IPS DF 6.9 (cell line): ENCODE data around the gene SIAH2.
"Not testable (repeated sequence)": the region's sequence is repeated elsewhere in the genome, so short reads cannot be mapped to it uniquely, and the experiment has no call there.

Experiments
- DNase-seq: peaks from one replicate; pipeline ENCODE4 v3.0.0-alpha.2; 2013; ENCODE audit warnings: low read depth, low spot score
- H3K27ac ChIP-seq: one replicate; pipeline ENCODE4 v1.5.1; 2013; ENCODE audit warnings: low read length, control low read depth
- H3K27me3 ChIP-seq: 2 replicates; pipeline ENCODE4 v1.6.1; 2013; ENCODE audit warnings: mild to moderate bottlenecking, low read length; ENCODE audit not compliant: control insufficient read depth, insufficient read depth
- H3K36me3 ChIP-seq: 2 replicates; pipeline ENCODE4 v1.6.1; 2013; ENCODE audit warnings: low read length; ENCODE audit not compliant: control insufficient read depth, insufficient read depth
- H3K4me1 ChIP-seq: 2 replicates; pipeline ENCODE4 v1.6.1; 2013; ENCODE audit warnings: low read length; ENCODE audit not compliant: control insufficient read depth, insufficient read depth
- H3K4me3 ChIP-seq: 2 replicates; pipeline ENCODE4 v1.5.1; 2013; ENCODE audit warnings: mild to moderate bottlenecking, low read length
- H3K9me3 ChIP-seq: 2 replicates; pipeline ENCODE4 v1.6.1; 2013; ENCODE audit warnings: low read length, inconsistent platforms; ENCODE audit not compliant: control insufficient read depth, insufficient read depth
- WGBS: extraction: QIAGEN DNeasy Blood & Tissue Kit; methylation state at CpG from one replicate; pipeline ENCODE4 v1.1.7; 2013; ENCODE audit warnings: mixed read lengths, missing lambda C conversion rate; ENCODE audit not compliant: insufficient read length, insufficient coverage; 5-methylcytosine and 5-hydroxymethylcytosine counted together

Gene SIAH2

GRCh38 chr3:150763122-150763840 lies at the start of gene SIAH2:
SIAH2 (minus strand) TSS chr3:150763169; CDS start chr3:150762849, 320 bp downstream.
- Histone ChIP-seq H3K4me1 (peaks cover 4% of the 10 kb centered on the region; the same call in 1 of the 2 replicates), H3K4me3 (peak within 1 kb of the TSS; percentile 91), H3K27ac (no peak within 1 kb of the TSS), H3K27me3 (peaks cover 2% of the 10 kb centered on the region; the same call in 1 of the 2 replicates), H3K36me3 (no peaks in the 10 kb centered on the region; the same call in 1 of the 2 replicates), H3K9me3 (no peaks in the 10 kb centered on the region)
- WGBS = no CpG with 5 or more reads among the region's 70 CpGs
- DNase-seq = no peak

GRCh38 chr3:150811984-150812383 lies 49.0 kb upstream of the SIAH2 start:
- Histone ChIP-seq H3K4me1 (no peaks in the 10 kb centered on the region), H3K9me3 (no peaks in the 10 kb centered on the region), H3K4me3 (no peak overlapping the region), H3K27me3 (no peaks in the 10 kb centered on the region), H3K27ac (no peak overlapping the region), H3K36me3 (no peaks in the 10 kb centered on the region)
- no CpG with 5 or more reads among the region's 5 CpGs for WGBS
- DNase-seq = no peak

- WGBS = no CpG with 5 or more reads among the region's 1 CpG
- Histone ChIP-seq H3K27me3 (no peaks in the 10 kb centered on the region), H3K36me3 (no peaks in the 10 kb centered on the region), H3K9me3 (no peaks in the 10 kb centered on the region), H3K4me3 (no peak overlapping the region), H3K27ac (no peak overlapping the region), H3K4me1 (0 out of 2 replicates have a peak, but pooled peaks cover 1% of the 10 kb centered on the region)
- DNase-seq = no peak
These were observed 47.7 kb upstream of the SIAH2 start for GRCh38 chr3:150810641-150811040.

GRCh38 chr3:150806185-150806835 lies 43.3 kb upstream of the SIAH2 start:
- Histone ChIP-seq H3K36me3 (no peaks in the 10 kb centered on the region), H3K9me3 (no peaks in the 10 kb centered on the region), H3K4me1 (peaks cover 8% of the 10 kb centered on the region; the same call in 1 of the 2 replicates), H3K27ac (no peak overlapping the region), H3K27me3 (no peaks in the 10 kb centered on the region), H3K4me3 (no peak overlapping the region)
- no peak for DNase-seq
- WGBS = no CpG with 5 or more reads among the region's 5 CpGs

- Histone ChIP-seq H3K9me3 (no peaks in the 10 kb centered on the region), H3K4me1 (peaks cover 8% of the 10 kb centered on the region; the same call in 1 of the 2 replicates), H3K36me3 (no peaks in the 10 kb centered on the region), H3K27me3 (no peaks in the 10 kb centered on the region), H3K27ac (no peak overlapping the region), H3K4me3 (no peak overlapping the region)
- no peak for DNase-seq
- WGBS = no CpG with 5 or more reads among the region's 2 CpGs
These were observed 42.4 kb upstream of the SIAH2 start for GRCh38 chr3:150805354-150805753.

- Histone ChIP-seq H3K36me3 (no peaks in the 10 kb centered on the region), H3K27ac (no peak overlapping the region), H3K9me3 (no peaks in the 10 kb centered on the region), H3K4me3 (no peak overlapping the region), H3K27me3 (no peaks in the 10 kb centered on the region), H3K4me1 (peaks cover 8% of the 10 kb centered on the region; the same call in 1 of the 2 replicates)
- WGBS = no CpG with 5 or more reads among the region's 9 CpGs
- no peak for DNase-seq
These were observed 40.5 kb upstream of the SIAH2 start for GRCh38 chr3:150803440-150803985.

- WGBS = no CpG with 5 or more reads among the region's 2 CpGs
- H3K27ac ChIP-seq = no peak overlapping the region
- no peaks in the 10 kb centered on the region for H3K27me3 ChIP-seq
- no peaks in the 10 kb centered on the region for H3K9me3 ChIP-seq
- H3K36me3 ChIP-seq = no peaks in the 10 kb centered on the region
- no peak overlapping the region for H3K4me3 ChIP-seq
- DNase-seq = no peak
- peaks cover 8% of the 10 kb centered on the region; the same call in 1 of the 2 replicates for H3K4me1 ChIP-seq
These were observed 37.8 kb upstream of the SIAH2 start for GRCh38 chr3:150800722-150801121.

GRCh38 chr3:150798122-150798618 lies 35.2 kb upstream of the SIAH2 start:
- no CpG with 5 or more reads among the region's 4 CpGs for WGBS

GRCh38 chr3:150797155-150797554 lies 34.2 kb upstream of the SIAH2 start:
- no peaks in the 10 kb centered on the region for H3K27me3 ChIP-seq
- WGBS = no CpG with 5 or more reads among the region's 2 CpGs
- no peaks in the 10 kb centered on the region for H3K9me3 ChIP-seq
- peaks cover 1% of the 10 kb centered on the region; the same call in 1 of the 2 replicates for H3K4me1 ChIP-seq
- no peak overlapping the region for H3K4me3 ChIP-seq
- H3K27ac ChIP-seq = no peak overlapping the region
- no peaks in the 10 kb centered on the region for H3K36me3 ChIP-seq
- DNase-seq = no peak

More at GRCh38 chr3:150798122-150798618, 35.2 kb upstream of the SIAH2 start:
- Histone ChIP-seq H3K4me3 (no peak overlapping the region), H3K27ac (no peak overlapping the region), H3K9me3 (no peaks in the 10 kb centered on the region), H3K4me1 (peaks cover 1% of the 10 kb centered on the region; the same call in 1 of the 2 replicates), H3K36me3 (no peaks in the 10 kb centered on the region), H3K27me3 (no peaks in the 10 kb centered on the region)
- no peak for DNase-seq

- not testable (repeated sequence) for H3K4me3 ChIP-seq, H3K4me1 ChIP-seq, H3K9me3 ChIP-seq, H3K27ac ChIP-seq, DNase-seq, H3K36me3 ChIP-seq, H3K27me3 ChIP-seq
- WGBS = no CpG with 5 or more reads among the region's 2 CpGs
These were observed 33.6 kb upstream of the SIAH2 start for GRCh38 chr3:150796527-150796926.
